NCI-H2029 (cell line): Measurements from ENCODE around the gene MCRS1.

ENCODE experiments used
- DNase-seq: peaks from one replicate; lab custom pipeline; 2025; lab: John Stamatoyannopoulos, UW

MCRS1 gene

DNA sequence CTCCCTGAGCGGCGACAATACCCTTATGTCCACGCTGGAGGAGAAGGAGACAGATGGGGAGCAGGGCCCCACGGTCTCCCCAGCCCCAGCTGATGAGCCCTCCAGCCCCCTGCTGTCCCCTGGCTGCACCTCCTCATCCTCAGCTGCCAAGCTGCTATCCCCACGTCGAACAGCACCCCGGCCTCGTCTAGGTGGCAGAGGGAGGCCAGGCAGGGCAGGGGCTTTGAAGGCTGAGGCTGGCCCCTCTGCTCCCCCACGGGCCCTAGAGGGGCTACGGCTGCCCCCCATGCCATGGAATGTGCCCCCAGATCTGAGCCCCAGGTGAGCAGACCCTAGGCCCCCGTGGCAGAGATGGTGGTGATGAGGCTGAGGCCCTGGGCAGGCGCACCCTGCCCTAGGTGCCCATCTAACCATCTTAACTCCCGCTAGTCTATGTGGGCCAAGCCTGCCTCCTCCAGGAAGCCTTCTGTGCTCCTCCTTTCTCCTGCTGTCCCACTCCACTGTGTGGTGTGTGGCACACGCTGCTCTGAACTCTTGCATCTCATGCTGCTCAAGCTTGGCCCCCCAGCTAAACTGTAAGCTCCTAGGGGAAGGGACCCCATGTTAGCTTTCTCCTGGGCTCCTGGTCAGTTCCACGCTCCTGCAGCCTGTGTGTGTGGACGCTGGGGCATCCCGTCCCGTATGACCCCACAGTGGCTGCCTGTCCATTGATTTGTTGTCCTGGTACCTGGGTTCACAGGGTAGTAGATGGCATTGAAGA is 12.1 kb downstream of the MCRS1 start:
- no peak for DNase-seq

DNA sequence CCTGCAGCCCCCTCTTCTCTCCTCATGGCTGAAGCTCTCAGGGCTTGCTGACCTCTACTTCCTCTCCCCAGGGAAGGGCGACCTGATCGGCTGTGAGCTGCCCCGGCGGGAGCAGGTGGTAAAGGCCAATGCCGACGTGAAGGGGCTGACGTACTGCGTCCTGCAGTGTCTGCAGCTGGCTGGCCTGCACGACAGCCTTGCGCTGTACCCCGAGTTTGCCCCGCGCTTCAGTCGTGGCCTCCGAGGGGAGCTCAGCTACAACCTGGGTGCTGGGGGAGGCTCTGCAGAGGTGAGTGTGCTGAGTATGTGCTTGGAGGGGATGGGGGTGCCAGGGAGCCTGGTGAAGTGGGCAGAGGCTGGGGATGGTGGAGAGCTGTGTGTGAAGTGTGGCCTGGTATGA is 13.7 kb downstream of the MCRS1 start:
- no peak for DNase-seq

DNA sequence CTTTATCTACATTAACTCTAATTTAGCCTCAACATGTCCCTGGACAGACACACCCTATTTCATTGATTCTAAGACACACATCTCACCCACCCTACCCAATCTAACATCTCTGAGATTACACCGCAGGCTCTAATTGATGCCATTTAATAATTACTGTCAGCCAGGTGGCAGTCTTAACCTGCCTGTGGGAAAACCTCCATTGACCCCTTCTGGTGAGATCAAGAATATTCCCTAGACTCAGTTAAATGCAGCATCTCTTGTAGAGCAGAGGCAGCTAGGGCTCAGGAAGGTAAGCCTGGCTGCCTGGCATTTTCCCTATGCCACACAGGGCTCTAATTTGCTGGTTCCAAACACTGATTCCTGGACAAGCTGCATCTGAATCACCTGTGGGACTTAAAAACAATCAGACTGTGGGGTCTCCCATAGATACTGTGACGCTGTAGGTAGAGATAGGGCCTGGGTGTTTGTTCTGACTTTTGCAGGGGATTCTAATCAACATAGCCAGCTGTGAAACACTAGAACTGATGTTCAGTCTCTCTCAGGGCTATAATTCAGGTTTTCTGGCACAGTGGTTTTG is 14.3 kb downstream of the MCRS1 start:
- DNase-seq = no peak

DNA sequence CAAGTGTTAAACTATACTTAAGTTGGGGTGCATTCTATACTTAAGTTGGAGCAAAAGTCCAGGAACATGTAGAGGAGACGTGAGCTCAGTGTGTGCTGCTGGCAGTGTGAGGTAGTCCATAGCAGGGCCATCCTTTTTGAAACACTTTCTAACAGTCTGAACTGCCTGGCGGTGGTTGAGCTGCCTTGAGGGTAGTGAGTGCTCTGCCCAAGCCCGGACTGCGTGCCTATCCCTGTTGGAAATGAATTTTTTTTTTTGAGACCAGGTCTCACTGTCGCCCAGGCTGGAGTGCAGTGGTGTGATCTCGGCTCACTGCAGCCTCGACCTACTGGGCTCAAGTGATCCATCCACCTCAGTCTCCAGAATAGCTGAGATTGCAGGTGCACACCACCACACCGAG is 15.0 kb downstream of the MCRS1 start:
- DNase-seq = no peak

DNA sequence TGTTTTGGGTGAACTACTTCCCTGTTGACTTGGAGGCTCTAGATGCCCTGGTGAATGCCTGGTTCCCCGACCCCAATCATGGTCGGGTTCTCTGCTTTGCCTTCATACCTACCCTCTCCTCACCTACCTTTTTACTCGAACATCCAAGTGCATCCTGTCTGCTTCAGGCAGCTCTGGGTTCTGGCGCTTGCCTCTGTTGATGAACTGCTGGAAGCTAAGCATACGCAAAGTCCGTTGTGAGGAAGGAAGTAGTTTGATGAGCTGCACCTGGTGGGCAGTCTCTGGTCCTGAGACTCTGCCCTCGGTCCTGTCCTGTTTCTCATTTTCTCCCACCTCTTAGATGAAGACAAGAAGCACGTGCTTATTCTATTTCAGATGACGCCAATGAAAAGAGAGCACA is 15.5 kb downstream of the MCRS1 start:
- DNase-seq = no peak

DNA sequence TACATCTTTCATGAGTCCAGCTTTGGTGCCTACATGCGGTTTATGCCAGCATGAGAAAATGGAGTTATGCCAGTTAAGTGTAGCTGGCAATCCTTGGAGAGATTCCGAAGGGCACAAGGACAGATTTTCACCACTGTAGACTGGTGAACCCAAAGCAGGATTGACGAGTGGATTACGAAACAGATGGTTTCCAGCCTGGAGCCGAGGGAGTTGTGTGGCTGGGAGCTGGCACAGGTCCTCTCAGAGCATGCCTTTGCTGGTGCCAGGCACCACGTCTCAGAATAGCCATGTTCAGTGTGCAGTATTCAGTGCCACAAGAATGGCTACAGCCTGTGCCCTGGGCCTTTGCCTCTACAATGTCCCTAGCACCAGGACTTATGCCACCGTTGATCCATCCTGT is 15.9 kb downstream of the MCRS1 start:
- no peak for DNase-seq

DNA sequence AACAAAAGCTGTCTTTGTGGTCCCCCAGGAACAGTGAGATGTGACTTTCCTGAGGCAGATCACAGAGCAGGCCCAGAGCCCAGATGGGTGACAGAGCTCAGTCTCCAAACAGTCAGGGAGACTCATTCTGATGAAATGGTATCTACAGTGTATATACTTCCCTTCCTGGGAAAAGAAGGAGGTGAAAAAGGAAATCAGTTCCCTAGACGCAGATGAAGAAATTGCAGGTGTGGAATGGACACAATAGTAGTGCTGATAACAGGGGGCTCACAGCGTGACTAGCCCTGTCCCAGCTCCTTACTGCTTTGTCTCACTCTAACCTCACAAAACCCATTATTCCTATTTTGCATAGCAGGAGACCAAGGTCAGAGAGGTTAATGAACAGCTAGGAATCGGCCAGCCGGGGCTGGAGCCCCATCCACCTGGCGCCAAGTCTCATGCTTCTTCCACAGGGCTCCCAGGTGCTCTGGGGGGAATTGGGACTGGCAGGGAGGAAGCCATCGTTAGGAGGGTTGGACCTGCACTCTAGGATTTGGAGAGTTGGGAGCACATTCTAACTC is 17.2 kb downstream of the MCRS1 start:
- no peak for DNase-seq

DNA sequence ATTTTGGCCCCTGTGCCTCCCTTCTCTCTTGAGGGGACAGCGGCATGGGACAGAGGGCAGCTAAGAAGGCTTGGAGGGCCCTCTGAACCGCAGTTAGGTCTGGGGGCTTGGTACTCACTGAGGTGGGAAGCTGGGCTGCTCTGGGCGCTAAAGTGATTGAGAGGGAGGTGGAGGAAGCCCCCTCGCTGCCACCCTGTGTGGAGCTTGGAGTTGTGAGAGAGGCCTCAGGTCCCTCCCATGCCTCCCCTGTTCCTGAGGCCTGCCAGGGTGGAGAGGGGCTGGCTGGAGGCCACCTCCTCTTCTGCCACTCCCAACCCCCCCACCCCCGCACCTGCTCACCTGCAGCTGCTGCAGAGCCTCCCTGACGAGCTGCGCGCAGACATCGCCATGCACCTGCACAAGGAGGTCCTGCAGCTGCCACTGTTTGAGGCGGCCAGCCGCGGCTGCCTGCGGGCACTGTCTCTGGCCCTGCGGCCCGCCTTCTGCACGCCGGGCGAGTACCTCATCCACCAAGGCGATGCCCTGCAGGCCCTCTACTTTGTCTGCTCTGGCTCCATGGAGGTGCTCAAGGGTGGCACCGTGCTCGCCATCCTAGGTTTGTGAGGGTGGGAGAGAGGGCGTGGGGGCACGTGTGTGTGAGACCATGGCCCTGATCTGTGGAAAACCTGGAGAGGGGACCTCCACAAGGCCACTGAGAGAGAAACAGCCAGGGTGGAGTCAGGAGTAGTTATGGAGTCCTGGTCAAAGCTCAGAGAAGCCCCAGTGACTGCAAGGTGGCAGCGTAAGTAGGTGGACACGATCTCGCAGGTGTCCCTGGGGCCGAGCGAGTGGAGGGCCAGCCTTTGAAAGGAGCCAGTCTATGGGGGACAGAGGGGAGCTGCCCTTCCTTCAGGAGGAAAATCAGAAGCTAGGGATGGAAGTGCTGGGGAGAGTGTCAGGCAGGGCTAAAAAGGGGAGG is 17.9 kb downstream of the MCRS1 start:
- peak; percentile 90 for DNase-seq

DNA sequence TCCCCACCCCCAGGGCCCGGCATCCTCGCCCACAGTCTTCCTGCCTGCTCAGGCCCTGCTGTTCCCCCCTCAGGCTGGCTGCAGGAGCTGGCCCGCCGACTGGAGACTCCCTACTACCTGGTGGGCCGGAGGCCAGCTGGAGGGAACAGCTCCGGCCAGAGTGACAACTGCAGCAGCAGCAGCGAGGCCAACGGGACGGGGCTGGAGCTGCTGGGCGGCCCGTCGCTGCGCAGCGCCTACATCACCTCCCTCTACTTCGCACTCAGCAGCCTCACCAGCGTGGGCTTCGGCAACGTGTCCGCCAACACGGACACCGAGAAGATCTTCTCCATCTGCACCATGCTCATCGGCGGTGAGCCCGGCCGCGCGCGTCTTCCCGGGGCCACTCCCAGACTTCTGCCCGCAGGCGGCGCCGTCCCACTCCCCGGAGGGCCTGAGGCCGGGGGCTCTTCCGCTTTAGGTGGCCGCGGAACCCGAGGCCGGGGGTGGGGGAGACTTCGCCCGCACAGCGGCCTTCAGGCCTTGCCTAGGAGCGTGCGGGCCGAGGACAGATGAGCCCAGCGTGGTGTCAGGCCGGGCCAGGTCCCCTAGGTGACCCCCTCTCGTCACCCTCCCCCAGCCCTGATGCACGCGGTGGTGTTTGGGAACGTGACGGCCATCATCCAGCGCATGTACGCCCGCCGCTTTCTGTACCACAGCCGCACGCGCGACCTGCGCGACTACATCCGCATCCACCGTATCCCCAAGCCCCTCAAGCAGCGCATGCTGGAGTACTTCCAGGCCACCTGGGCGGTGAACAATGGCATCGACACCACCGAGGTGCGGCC is 18.9 kb downstream of the MCRS1 start:
- peak; percentile 44 for DNase-seq

DNA sequence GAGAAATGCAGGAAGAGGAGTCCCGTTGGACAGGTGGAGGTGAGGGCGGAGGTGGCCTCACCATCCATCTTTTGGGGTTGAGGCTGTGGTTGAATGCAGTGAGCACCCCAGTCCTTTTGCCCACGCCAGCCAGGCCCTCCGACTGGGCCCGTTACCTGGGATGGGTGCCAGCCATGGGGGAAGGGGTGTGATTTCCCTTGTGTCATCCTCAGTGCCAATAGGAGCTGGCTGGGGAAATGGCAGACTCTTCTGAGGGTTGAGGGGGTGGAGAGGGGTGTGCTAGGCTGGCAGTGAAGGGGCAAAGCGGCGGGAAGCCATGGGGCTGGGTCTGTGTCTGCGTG is 19.5 kb downstream of the MCRS1 start:
- DNase-seq = no peak

DNA sequence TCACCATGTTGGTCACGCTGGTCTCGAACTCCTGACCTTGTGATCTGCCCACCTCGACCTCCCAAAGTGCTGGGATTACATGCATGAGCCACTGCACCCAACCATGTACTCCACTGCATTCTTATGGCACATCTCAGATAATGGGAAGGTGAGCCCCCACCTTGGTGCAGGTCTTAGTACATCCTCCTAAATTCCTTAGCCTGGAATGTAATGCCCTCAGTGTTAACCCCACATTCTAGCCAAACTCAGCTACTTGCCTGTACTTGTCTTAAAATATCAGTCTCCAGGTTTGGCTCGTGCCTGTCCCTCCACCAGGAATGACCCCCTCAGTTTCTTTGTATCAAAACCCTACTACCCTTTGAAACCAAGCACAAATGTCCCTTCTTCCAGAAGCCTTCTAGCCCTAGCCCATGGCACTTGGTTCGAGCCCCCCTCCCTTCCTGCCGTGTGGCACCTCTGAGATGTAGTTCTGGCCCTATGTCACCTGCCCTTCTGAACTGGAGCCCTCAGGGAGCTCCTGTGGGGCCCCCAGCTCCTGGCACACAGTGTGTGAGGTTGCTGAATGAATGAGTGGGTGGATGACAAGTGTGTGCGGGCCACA is 20.8 kb downstream of the MCRS1 start:
- no peak for DNase-seq

DNA sequence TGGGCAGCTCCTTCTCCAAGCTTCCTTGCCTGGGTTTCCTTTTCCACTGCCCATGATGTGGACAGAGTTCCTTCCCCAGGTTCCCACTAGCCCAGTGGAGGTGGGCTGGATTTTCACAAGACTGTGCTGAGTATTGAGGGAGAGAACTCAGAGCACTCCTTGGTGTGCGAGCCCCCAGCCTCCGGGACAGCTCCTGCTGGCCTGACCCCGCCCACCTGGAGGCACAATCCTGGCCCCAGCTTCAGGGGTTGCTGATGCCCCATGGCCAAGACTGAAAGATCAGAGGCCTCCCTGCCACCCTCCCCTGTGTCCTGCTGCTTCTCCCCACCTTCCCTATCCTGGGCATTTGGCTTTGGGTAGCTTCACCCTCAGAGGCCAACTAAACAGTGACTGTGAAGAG is 21.5 kb downstream of the MCRS1 start:
- no peak for DNase-seq

DNA sequence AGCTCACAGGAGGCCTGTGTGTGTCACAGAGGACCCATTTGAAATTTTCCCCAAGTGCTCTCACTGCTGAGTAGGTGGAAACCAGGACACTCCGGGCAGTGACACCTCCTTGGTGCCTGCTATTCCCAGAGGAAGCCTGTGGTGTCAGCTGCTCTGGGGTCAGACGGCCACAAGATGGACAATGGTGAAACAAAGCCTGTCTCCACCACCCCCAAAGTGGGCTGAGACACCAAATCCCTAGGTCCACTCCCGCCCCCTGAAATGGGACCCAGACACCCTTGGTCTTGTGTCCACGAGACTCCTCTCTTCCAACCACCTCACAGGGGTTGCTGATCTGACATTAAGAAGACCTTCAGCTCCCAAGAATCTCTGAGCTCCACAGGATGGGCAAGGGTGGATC is 22.1 kb downstream of the MCRS1 start:
- no peak for DNase-seq

DNA sequence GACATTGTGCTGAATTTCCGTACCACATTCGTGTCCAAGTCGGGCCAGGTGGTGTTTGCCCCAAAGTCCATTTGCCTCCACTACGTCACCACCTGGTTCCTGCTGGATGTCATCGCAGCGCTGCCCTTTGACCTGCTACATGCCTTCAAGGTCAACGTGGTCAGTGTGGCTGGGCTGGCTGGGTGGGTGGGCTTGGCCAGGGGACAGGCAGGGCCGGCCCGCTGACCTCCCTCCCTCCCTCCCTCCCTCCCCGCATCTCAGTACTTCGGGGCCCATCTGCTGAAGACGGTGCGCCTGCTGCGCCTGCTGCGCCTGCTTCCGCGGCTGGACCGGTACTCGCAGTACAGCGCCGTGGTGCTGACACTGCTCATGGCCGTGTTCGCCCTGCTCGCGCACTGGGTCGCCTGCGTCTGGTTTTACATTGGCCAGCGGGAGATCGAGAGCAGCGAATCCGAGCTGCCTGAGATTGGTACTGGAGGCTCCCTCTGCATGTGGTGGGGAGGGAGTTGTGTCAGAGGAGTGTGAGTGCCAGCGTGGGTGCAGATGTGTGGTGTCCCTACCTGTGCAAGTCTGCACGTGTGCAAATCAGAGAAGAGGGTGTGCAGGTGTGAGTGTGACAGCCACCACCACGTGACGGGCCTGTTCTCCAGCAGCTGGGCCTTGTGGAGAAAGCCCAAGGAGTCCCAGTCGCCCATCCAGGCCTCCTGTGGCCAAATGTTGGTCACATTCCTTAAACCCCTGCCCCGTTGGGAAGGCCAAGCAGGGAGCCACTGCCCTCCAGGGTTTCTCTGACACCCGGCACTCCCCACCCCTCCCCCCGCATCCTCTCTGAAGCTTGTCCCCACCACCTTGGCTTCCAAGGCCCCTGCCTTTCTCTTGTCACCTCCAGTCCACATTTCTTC is 23.8 kb downstream of the MCRS1 start:
- DNase-seq = no peak

DNA sequence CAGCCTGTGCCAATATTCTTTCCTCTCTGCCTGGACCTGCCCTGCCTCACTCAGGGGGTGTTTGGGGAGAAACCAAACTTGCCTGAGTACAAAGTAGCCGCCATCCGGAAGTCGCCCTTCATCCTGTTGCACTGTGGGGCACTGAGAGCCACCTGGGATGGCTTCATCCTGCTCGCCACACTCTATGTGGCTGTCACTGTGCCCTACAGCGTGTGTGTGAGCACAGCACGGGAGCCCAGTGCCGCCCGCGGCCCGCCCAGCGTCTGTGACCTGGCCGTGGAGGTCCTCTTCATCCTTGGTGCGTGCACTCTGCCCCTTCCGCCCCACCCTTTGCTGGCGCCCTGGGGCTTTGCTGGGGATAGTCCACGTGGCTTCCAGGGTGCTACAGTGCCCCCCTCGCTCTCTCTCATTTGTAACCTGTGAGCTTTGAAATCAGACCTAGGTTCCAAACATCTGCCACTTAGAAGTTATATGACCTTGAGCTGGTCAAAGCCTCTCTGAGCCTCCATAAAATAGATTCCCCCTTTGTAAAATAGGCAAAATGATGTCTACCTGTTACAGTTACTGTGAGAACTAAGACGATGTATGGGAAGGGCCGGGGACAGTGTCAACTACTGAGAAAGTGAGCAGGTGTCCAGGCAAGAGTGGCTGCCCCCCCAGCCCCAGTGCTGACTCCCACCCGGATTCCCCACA is 24.6 kb downstream of the MCRS1 start:
- no peak for DNase-seq

DNA sequence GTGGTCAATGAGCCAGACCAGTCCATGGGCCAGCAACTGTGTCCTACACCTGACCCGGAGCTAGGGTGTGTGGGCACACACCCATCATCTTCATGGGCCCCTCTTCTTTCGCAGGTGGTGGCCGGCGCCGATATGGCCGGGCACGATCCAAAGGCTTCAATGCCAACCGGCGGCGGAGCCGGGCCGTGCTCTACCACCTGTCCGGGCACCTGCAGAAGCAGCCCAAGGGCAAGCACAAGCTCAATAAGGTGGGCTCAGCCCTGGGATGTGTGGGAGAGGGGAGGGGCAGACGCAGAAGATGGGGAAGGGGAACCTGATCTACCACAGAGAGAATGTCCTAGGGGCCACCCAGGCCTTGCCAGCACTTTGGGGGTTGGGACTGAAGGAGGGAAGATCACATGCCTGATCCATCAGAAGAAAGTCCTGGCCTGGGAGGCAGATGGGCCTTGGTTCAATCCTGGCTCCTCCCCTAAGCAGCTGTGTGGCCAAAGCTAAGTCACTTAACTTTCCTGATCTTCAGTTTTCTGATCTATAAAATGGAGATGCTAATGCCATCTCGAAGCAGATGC is 25.3 kb downstream of the MCRS1 start:
- no peak for DNase-seq

DNA sequence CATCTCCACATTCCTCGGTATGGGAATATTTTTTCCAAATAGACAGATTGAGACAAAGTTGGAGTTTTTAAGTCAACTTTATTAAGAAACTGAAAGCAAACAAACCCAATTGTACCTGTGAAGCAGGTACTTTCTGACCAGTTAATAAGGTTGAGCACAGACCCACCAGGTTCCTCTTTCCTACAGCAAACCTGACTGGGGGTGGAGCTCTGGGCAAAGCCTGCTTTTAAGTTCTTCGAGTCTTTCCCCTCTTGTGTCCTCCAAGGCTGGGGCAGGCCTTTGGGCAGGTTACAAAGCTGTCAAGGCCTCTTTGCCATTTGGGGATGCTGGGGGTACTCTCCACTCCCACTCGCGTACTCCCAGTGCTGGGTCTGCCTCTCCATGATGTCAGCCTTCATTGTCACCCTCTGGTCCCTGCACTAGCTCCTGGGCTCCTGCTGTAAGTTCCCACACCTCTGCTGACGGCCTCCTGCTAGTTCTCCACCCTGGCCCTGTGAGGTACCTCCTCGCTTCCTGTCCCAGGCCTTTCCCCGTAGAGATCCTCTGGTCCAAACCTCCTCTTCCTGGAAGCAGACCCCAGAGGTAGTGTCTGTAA is 25.9 kb downstream of the MCRS1 start:
- no peak for DNase-seq

DNA sequence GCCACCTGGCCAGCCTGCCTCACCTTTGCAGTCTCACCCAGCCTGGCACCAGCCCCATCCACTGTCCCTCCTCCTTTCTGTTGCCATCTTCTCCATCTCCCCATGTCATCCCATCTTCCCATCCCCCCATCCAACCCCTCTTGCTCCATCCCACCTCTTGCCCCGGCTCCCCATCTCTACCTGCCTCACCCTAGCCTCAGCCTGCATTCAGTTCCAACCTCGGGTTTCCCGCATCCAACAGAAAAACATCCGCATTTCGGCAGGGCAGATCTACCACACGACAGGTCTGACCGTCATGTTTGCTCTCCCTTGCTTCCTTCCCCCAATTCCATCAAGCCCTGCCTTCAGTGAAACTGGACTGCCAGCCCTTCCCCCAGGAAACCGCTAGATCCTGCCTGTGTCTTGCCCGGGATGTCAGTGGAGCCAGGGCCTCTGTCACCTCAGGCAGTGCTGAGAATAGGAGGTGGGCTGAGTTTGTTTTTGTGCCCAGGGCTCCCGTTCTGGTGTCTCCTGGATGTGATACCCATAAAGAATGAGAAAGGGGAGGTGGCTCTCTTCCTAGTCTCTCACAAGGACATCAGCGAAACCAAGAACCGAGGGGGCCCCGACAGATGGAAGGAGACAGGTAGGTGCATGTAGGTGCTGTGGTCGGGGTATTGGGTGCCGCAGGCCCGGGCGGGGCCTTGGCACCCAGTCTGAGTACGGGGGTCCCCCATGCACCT is 26.6 kb downstream of the MCRS1 start:
- DNase-seq = no peak
